ENCODE measurements around the gene MMP7. TPM values are rescaled to one million over a fixed set of nuclear protein-coding genes. Genes with fewer than 3 reads are reported as not detected.

Gene MMP7
- total RNA-seq (1 to 10 TPM in 2 of 5 donors, under 1 TPM in 1, not detected in 2; 0.37 to 2.0 (median 1.3) TPM), polyA plus RNA-seq (10 to 100 TPM in 1 of 3 donors, 1 to 10 TPM in 1, not detected in 1; 2.1 to 45.1 TPM)
- long read RNA-seq, donor 1 = 0 reads
- long read RNA-seq, donor 2 = 0 reads
- long read RNA-seq, donor 3 = 0 reads
- long read RNA-seq, donor 4 = 0 reads
- long read RNA-seq, donor 5 = 0 reads
- long read RNA-seq, donor 6, partial matches to known transcripts = 0 of 1 reads
- long read RNA-seq, donor 6, other reads (novel, unspliced or antisense) = 0 of 1 reads
- long read RNA-seq, donor 7 = 0 reads
- long read RNA-seq, donor 8 = 0 reads
- long read RNA-seq, donor 9 = 0 reads
- long read RNA-seq, donor 10 = 0 reads

- no peaks in the 10 kb centered on the region for H3K4me1 ChIP-seq
- DNase-seq = peak in 1 of 2 donors; percentile 26
- 23 to 49% (median 29%) methylated on average over 8 of the region's 8 CpGs for WGBS, 5 donors
Observed at GRCh38 chr11:102530558-102530957, at the start of gene MMP7. TSS of gene MMP7 (minus strand) at chr11:102530747. CDS start at chr11:102530700, 47 bp downstream.

GRCh38 chr11:102577723-102578122, 47.2 kb upstream of the MMP7 start:
- WGBS, 5 donors = 66 to 91% (median 83%) methylated on average over 2 of the region's 2 CpGs
- Histone ChIP-seq H3K36me3 (no peaks in the 10 kb centered on the region), H3K9me3 (no peaks in the 10 kb centered on the region), H3K4me1 (no peaks in the 10 kb centered on the region), H3K4me3 (no peak overlapping the region), H3K27me3 (no peaks in the 10 kb centered on the region), H3K27ac (no peak overlapping the region)
- intact Hi-C loops (cut with DNase I; ENCODE audit: low total_unique reads) = no loop called here
- no peak for DNase-seq
- TF ChIP-seq POLR2A (IDR thresholded peaks at IDR 0.05) (no peak), EP300 (IDR thresholded peaks at IDR 0.05) (no peak), POLR2AphosphoS5 (IDR thresholded peaks at IDR 0.05) (no peak), CTCF (IDR thresholded peaks at IDR 0.05) (no peak)

More at GRCh38 chr11:102530558-102530957, at the start of gene MMP7:
- intact Hi-C loops (cut with DNase I; ENCODE audit: low total_unique reads) = no loop called here
- Histone ChIP-seq H3K27me3 (no peaks in the 10 kb centered on the region), H3K4me3 (peak within 1 kb of the TSS in 1 of 4 donors; percentile 2), H3K27ac (peak within 1 kb of the TSS in 1 of 5 donors; percentile 22), H3K9me3 (no peaks in the 10 kb centered on the region), H3K36me3 (no peaks in the 10 kb centered on the region)
- TF ChIP-seq EP300 (IDR thresholded peaks at IDR 0.05) (no peak), CTCF (IDR thresholded peaks at IDR 0.05) (no peak), POLR2AphosphoS5 (IDR thresholded peaks at IDR 0.05) (no peak), POLR2A (IDR thresholded peaks at IDR 0.05) (no peak)

- H3K4me1 ChIP-seq = no peaks in the 10 kb centered on the region
- H3K9me3 ChIP-seq = no peaks in the 10 kb centered on the region
- H3K27me3 ChIP-seq = no peaks in the 10 kb centered on the region
- no peaks in the 10 kb centered on the region for H3K36me3 ChIP-seq
- intact Hi-C loops (cut with DNase I; ENCODE audit: low total_unique reads) = no loop called here
- DNase-seq = no peak
- no peak overlapping the region for H3K27ac ChIP-seq
- no peak for TF ChIP-seq POLR2A (IDR thresholded peaks at IDR 0.05)
- TF ChIP-seq CTCF (IDR thresholded peaks at IDR 0.05) = no peak
- no peak for TF ChIP-seq POLR2AphosphoS5 (IDR thresholded peaks at IDR 0.05)
- TF ChIP-seq EP300 (IDR thresholded peaks at IDR 0.05) = no peak
- no peak overlapping the region for H3K4me3 ChIP-seq
Observed at GRCh38 chr11:102577182-102577581, 46.6 kb upstream of the MMP7 start.

- H3K36me3 ChIP-seq = no peaks in the 10 kb centered on the region
- H3K4me1 ChIP-seq = no peaks in the 10 kb centered on the region
- no peaks in the 10 kb centered on the region for H3K9me3 ChIP-seq
- H3K4me3 ChIP-seq = no peak overlapping the region
- WGBS, 5 donors = 42 to 63% (median 54%) methylated on average over 3 of the region's 3 CpGs
- no peak overlapping the region for H3K27ac ChIP-seq
- no peak for TF ChIP-seq EP300 (IDR thresholded peaks at IDR 0.05)
- intact Hi-C loops (cut with DNase I; ENCODE audit: low total_unique reads) = no loop called here
- H3K27me3 ChIP-seq = no peaks in the 10 kb centered on the region
- no peak for DNase-seq
Observed at GRCh38 chr11:102576350-102576749, 45.8 kb upstream of the MMP7 start.

GRCh38 chr11:102575012-102575411, 44.5 kb upstream of the MMP7 start:
- TF ChIP-seq POLR2A (IDR thresholded peaks at IDR 0.05) = no peak
- no peak for TF ChIP-seq CTCF (IDR thresholded peaks at IDR 0.05)
- TF ChIP-seq EP300 (IDR thresholded peaks at IDR 0.05) = no peak
- no peak for TF ChIP-seq POLR2AphosphoS5 (IDR thresholded peaks at IDR 0.05)
- no peaks in the 10 kb centered on the region for H3K9me3 ChIP-seq
- no peak for DNase-seq
- no peaks in the 10 kb centered on the region for H3K36me3 ChIP-seq
- no peaks in the 10 kb centered on the region for H3K4me1 ChIP-seq
- H3K4me3 ChIP-seq = no peak overlapping the region
- 88 to 97% (median 94%) methylated on average over 2 of the region's 2 CpGs for WGBS, 5 donors
- H3K27ac ChIP-seq = no peak overlapping the region
- no peaks in the 10 kb centered on the region for H3K27me3 ChIP-seq
- intact Hi-C loops (cut with DNase I; ENCODE audit: low total_unique reads) = no loop called here
